ACC112 (cell line): ENCODE measurements around the gene RTN3.

Source experiments
- H2AFZ ChIP-seq: fragments of 200-600 bp; sonication (generic); one replicate; pipeline ENCODE4 v1.6.0; 2017; ENCODE audit warnings: antibody characterized with exemption, low read length; ENCODE audit not compliant: unreplicated experiment
- H3K27ac ChIP-seq: fragments of 200-600 bp; sonication (generic); 2 replicates; pipeline ENCODE4 v1.5.1; 2014; ENCODE audit warnings: low read depth, mild to moderate bottlenecking, antibody characterized with exemption, low read length, moderate library complexity
- H3K27me3 ChIP-seq: fragments of 200-600 bp; sonication (generic); 2 replicates; pipeline ENCODE4 v1.6.1; 2014; ENCODE audit warnings: mild to moderate bottlenecking, antibody characterized with exemption, low read length, moderate library complexity, mixed read lengths; ENCODE audit not compliant: insufficient read depth
- H3K36me3 ChIP-seq: fragments of 200-600 bp; sonication (generic); 2 replicates; pipeline ENCODE4 v1.6.1; 2016; ENCODE audit warnings: mild to moderate bottlenecking, antibody characterized with exemption, low read length, moderate library complexity, mixed read lengths; ENCODE audit not compliant: insufficient read depth
- H3K4me1 ChIP-seq: fragments of 200-600 bp; sonication (generic); one replicate; pipeline ENCODE4 v1.6.1; 2016; ENCODE audit warnings: low read length, mixed read lengths; ENCODE audit not compliant: insufficient read depth, unreplicated experiment, control insufficient read depth
- H3K4me3 ChIP-seq: fragments of 200-600 bp; sonication (generic); 2 replicates; pipeline ENCODE4 v1.5.1; 2014; ENCODE audit warnings: mild to moderate bottlenecking, low read depth, low read length
- H3K79me2 ChIP-seq: fragments of 200-600 bp; sonication (generic); one replicate; pipeline ENCODE4 v1.6.0; 2016; ENCODE audit warnings: low read length; ENCODE audit not compliant: control insufficient read depth, unreplicated experiment, insufficient read depth

The RTN3 gene

DNA sequence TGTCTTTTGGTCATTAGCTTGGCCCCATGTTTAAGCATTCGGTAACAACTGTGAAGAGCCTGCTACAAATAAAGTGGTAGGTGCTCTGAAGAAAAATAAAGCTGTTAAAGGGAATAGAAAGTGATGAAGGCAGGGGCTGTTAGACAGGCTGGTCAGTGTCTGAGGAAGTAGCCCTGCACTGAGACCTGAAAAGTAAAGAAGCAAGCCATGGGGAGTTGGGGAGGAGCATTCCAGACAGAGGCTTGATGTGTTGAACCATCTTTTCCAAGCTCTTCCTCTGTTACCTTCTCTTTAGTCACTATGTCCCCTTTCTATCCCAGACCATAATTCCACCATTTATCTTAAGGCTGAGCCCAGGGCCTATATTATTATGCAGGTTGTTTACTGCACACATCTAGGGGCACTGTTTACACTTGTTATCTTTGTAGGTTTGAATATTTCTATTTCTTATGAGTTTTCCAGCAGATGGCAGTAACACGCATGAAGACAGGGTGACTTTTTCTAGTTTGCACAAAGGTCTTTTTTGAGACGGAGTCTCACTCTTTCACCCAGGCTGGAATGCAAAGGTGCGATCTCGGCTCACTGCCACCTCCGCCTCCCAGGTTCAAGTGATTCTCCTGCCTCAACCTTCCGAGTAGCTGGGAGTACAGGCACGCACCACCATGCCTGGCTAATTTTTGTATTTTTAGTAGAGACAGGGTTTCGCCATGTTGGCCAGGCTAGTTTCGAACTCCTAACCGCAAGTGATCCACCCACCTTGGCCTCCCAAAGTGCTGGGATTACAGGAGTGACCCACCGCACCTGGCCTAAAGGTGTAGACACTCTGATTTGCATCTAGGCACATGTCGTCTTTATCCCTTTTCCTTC lies 64.2 kb downstream of the RTN3 start:
- Histone ChIP-seq H3K27me3 (no peaks in the 10 kb centered on the region), H2AFZ (no peak overlapping the region), H3K27ac (no peak overlapping the region), H3K79me2 (peaks cover 3% of the 10 kb centered on the region), H3K36me3 (no peaks in the 10 kb centered on the region), H3K4me3 (no peak overlapping the region), H3K4me1 (no peaks in the 10 kb centered on the region)

DNA sequence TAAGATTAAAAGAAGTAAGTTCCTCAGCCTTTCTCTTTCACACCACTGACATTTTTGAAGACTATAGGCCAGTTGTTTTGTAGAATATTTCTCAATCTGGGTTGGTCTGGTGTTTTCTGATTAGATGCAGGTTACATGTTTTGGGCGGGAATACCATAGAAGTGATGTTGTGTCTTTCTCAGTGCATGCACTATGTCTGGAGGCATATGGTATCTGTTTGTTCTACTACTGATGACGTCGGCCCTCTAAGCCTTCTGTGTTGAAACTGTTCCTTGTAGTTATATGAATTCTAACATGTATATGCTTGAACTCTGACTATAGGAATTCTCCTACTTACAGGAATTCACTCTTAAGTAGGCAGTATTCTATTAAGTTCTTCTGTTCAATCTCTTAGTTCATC lies 65.7 kb downstream of the RTN3 start:
- Histone ChIP-seq H3K27ac (no peak overlapping the region), H3K36me3 (no peaks in the 10 kb centered on the region), H2AFZ (no peak overlapping the region), H3K79me2 (no peaks in the 10 kb centered on the region), H3K4me3 (no peak overlapping the region), H3K27me3 (no peaks in the 10 kb centered on the region), H3K4me1 (no peaks in the 10 kb centered on the region)

DNA sequence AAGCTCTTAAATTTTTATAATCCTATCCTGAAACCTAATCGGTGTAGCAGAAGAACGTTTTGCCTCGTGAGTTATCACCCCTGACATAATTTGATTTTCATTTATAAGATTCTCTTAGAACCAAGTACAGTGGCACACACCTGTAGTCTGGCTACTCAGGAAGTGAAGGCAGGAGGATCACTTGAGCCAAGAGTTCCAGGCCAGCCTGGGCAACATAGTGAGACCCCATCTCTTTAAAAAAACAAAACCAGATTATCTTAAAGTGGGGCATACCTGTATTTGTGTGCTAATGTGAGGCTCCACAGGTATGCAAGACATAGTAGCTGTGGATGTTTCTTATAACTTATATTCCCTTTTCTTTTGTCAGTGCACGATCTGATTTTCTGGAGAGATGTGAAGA lies 68.3 kb downstream of the RTN3 start:
- no peaks in the 10 kb centered on the region for H3K4me1 ChIP-seq
- no peaks in the 10 kb centered on the region for H3K27me3 ChIP-seq
- no peak overlapping the region for H2AFZ ChIP-seq
- H3K36me3 ChIP-seq = peaks cover 14% of the 10 kb centered on the region; the same call in 1 of the 2 replicates
- no peak overlapping the region for H3K27ac ChIP-seq
- H3K4me3 ChIP-seq = no peak overlapping the region
- no peaks in the 10 kb centered on the region for H3K79me2 ChIP-seq

DNA sequence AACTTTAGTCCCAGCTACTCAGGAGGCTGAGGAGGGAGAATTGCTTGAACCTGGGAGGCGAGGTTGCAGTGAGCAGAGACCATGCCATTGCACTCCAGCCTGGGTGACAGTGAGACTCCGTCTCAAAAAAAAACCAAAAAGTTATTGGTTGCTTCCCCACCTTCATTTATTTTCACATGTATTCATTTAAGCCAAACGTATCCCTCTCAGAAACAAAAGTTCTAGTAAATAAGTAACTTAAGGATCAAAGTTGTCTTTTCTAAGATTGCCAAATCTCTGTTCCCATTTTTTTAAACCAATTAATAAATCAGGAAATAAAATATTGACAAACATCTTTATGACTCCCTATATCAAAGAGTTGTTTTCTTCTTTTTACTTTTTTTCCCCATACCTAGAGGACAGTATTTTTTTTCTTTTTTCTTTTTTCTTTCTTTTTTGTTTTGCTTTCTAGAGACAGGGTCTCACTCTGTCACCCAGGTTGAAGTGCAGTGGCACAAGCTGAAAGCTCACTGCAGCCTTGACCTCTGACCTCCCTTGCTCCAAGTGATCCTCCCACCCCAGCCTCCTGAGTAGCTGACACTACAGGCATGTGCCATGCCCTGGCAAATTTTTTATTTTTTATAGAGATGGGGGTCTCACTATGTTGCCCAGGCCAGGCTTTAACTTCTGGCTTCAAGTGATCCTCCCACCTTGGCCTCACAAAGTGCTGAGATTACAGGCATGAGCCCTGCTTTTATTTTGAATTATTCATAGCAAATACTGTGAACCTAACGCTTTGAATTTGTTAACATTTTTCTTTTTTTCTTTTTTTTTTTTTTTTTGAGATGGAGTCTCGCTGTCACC lies 75.8 kb downstream of the RTN3 start:
- no peaks in the 10 kb centered on the region for H3K27me3 ChIP-seq
- peaks cover 14% of the 10 kb centered on the region; the same call in 1 of the 2 replicates for H3K36me3 ChIP-seq
- H3K4me1 ChIP-seq = no peaks in the 10 kb centered on the region
- no peak overlapping the region for H3K4me3 ChIP-seq
- no peak overlapping the region for H2AFZ ChIP-seq
- no peaks in the 10 kb centered on the region for H3K79me2 ChIP-seq
- no peak overlapping the region for H3K27ac ChIP-seq

DNA sequence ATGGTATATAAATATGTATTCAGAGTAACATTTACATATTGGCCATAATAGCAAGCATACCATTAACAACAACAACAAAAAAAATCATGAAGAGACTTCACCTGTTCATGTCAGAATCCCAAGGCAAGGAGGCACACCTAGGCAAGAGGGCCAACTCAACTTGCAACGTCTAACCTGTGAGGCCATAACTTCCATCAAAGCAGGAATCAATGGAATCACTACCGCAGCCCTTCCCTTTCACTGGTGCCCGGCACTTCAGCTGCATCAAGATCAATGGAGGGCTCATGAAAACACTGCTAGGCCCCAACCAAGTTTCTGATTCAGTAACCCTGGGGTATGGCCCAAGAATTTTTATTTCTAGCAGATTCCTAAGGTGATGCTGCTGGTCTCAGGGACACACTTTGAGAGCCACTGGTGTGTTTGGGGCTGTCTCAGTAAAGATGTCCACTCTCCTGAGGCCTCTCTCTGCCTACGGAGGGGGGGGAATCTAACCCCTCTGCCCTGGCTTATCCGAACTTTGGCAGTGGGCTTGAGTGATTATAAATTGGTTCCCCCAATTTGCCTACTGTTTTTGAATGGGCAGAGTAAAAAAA lies 79.3 kb downstream of the RTN3 start:
- H3K4me1 ChIP-seq = peaks cover 12% of the 10 kb centered on the region
- H3K79me2 ChIP-seq = peaks cover 5% of the 10 kb centered on the region
- H3K36me3 ChIP-seq = no peaks in the 10 kb centered on the region
- no peak overlapping the region for H2AFZ ChIP-seq
- H3K27me3 ChIP-seq = no peaks in the 10 kb centered on the region
- H3K4me3 ChIP-seq = no peak overlapping the region
- no peak overlapping the region for H3K27ac ChIP-seq

DNA sequence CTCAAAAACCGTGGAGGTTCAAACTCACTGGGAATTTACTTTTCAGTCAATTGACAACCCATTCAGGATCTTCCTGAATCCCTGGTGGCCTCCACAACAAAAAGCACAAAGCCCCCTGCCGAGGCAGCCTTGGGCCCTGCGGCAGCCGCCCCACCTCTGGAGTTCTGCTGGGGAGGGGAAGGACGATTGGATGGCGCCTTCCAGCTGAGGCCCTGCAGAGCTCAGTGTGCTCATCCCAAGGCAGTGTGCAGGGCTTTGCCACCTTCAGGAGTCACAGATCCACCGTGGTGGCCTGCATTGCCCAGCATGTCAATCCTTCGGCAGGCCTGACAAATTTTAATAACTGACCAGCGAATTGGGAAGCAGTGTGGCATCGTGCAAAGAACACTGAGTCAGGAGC lies 79.9 kb downstream of the RTN3 start:
- Histone ChIP-seq H3K27ac (no peak overlapping the region), H3K4me3 (no peak overlapping the region), H3K4me1 (peaks cover 14% of the 10 kb centered on the region), H3K27me3 (no peaks in the 10 kb centered on the region), H3K36me3 (no peaks in the 10 kb centered on the region), H3K79me2 (peaks cover 11% of the 10 kb centered on the region), H2AFZ (no peak overlapping the region)

DNA sequence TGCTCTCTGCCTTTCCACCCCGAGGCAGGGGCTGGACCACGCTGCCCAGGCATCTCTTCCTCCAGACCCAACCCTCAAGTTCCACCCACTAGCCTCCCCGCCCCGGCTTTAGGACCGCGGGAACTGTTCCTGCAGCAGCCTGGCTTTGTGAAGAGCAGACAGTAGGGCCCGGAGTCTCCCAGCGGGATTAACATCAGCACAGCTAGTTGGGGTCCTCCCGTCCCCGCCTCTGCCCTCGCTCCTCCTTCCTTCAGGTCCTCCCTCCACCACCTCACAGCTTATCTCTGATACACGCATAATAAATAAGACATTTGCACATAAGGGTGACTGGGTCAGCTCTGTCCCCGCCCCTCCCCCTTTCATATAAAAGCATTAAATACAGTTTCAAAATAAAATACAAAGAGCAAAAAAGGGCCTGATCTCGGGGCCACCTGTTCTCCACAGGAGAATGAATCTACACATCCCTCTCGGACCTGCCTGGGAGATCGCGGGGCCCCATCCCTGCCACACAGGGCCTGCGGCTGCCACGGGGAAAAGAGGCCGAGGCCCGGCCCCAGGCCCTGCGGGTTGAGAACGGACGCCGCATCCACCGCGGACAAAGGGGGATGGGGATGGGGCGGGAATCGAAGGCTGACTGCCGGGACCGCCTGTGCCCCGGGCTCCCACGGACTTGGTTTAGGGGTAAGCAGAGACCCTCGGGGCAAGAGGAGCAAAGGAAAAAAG lies 80.8 kb downstream of the RTN3 start:
- no peak overlapping the region for H2AFZ ChIP-seq
- peaks cover 23% of the 10 kb centered on the region for H3K4me1 ChIP-seq
- no peaks in the 10 kb centered on the region for H3K36me3 ChIP-seq
- H3K27me3 ChIP-seq = no peaks in the 10 kb centered on the region
- H3K27ac ChIP-seq = no peak overlapping the region
- H3K4me3 ChIP-seq = no peak overlapping the region
- H3K79me2 ChIP-seq = peaks cover 18% of the 10 kb centered on the region

DNA sequence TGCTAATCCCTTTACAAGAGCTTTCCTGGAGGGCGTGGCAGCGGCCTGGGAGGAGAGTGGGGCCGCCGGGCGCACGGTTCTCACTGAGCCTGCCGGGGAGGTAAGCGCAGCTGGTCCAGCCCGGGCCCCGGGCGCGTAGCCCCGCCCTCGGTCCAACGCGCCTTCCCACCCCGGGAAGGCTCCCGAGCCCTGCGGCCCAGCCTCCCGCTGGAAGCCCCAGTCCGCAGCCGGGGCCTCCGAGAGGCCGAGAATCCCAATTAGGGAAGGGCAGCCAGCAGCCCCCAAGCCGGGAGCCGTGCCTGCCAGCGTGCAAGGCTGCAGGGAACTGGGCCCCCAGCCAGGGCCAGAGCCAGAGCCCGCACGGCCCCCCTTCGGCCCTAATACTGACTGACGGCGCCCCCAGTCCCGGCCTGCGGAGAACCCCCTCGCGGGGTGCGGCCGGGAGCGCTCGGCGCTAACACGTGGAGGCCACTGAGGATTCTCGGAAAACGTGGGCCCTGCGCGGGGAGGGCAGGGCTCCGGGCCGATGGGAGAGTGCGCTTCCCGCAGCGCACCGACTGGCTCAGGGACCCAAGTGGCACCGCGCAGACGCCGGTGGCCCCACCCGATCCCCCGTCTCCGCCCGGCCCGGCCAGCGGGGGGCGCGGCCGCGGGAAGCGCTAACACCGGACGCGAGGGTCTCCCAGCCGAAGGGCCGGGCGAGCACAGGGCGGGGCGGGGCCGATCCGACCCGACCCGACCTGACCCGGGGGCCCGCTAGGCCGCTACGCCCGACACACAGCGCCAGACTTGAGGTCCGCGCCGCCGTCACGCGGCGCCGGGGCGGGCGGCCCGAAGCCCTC lies 81.6 kb downstream of the RTN3 start:
- no peak overlapping the region for H3K27ac ChIP-seq
- peaks cover 18% of the 10 kb centered on the region for H3K79me2 ChIP-seq
- no peak overlapping the region for H2AFZ ChIP-seq
- peaks cover 26% of the 10 kb centered on the region for H3K4me1 ChIP-seq
- H3K36me3 ChIP-seq = no peaks in the 10 kb centered on the region
- no peaks in the 10 kb centered on the region for H3K27me3 ChIP-seq
- H3K4me3 ChIP-seq = peak overlapping the region; percentile 42

DNA sequence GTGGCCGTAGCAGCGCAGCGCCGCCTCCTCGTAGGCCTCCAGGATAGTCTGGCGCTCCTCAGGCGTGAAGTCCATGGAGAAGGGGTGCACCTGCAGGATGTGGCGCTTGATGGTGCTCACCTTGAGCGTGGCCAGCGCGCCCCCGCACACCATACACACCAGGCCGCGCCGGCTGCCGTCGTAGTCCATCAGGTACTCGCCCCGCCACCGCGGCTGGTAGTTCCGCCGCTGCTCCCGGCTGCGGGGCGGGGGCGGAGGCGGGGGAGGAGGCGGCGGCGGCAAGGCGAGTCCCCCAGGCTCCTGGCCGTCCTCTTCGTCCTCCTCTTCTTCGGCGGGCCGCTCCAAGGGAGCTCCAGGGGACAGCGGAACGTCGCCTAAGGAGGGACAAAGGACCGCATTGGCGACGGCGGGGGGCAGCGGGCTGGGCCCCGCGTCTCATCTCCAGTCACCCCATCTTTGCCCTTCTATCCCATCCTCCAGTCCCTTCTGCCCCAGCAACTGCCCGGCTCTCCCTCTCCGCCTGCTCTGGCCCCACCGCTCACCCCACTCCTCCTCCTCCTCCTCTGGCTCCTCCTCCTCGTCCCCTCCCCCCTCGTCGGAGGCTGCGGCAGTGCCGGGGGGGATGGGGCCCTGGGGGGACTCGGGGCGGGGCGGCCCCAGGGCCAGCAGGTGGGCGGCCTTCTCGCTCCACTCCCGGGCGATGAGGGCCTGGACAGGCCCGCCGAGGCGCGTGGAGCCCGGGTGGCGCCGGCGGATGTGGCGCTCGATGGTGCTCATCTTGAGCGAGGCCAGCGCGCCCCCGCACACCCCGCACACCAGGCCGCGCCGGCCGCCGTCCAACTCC lies 82.4 kb downstream of the RTN3 start:
- Histone ChIP-seq H3K27ac (no peak overlapping the region), H3K4me3 (peak overlapping the region; percentile 42), H3K27me3 (no peaks in the 10 kb centered on the region), H3K36me3 (no peaks in the 10 kb centered on the region), H2AFZ (no peak overlapping the region), H3K4me1 (peaks cover 26% of the 10 kb centered on the region), H3K79me2 (peaks cover 18% of the 10 kb centered on the region)
